K562 (cell line): ENCODE measurements around the gene HYPK. TPM values are rescaled to one million over a fixed set of nuclear protein-coding genes. Genes with fewer than 3 reads are reported as not detected.

Experiments used
- ASH1L ChIP-seq: fragments of 450-650 bp; IDR thresholded peaks from 2 replicates; pipeline ENCODE4 v1.6.1; 2018; ENCODE audit warnings: borderline replicate concordance, mild to moderate bottlenecking, low read depth; ENCODE audit not compliant: partially characterized antibody
- CBFA2T2 ChIP-seq: fragments of 450-650 bp; conservative IDR thresholded peaks from 2 replicates; pipeline ENCODE4 v1.6.1; 2017; ENCODE audit warnings: mild to moderate bottlenecking
- HDAC1 ChIP-seq, 2 experiments: fragments of 450-650 bp; IDR thresholded peaks; 2 replicates each; pipeline ENCODE4 v1.6.1; 2016 to 2017; ENCODE audit warnings: inconsistent platforms in 1 of 2, mild to moderate bottlenecking in 1 of 2, moderate library complexity in 1 of 2
- HMG20A ChIP-seq: fragments of 450-650 bp; formaldehyde crosslinking; conservative IDR thresholded peaks from 2 replicates; pipeline ENCODE4 v1.4.0; 2020; ENCODE audit warnings: mild to moderate bottlenecking, mixed read lengths
- L3MBTL2 ChIP-seq: fragments of 450-650 bp; IDR thresholded peaks from 2 replicates; pipeline ENCODE4 v1.6.1; 2016; ENCODE audit warnings: mild to moderate bottlenecking, moderate library complexity
- MGA ChIP-seq: fragments of 450-650 bp; IDR thresholded peaks from 2 replicates; pipeline ENCODE4 v1.6.1; 2016; ENCODE audit warnings: mild to moderate bottlenecking, moderate library complexity
- MIER1 ChIP-seq: fragments of 450-650 bp; IDR thresholded peaks from 2 replicates; pipeline ENCODE4 v1.6.1; 2016; ENCODE audit warnings: antibody characterized with exemption, mild to moderate bottlenecking, low read depth
- NONO ChIP-seq, 2 experiments: fragments of 200-400 bp in 1 of 2; fragments of 450-650 bp in 1 of 2; formaldehyde crosslinking in 1 of 2; IDR thresholded peaks; 2 replicates each; pipeline ENCODE4 v1.6.1; 2017; ENCODE audit warnings: low read depth in 2 of 2, mild to moderate bottlenecking in 2 of 2, moderate library complexity in 2 of 2, low read length in 1 of 2
- SMAD3 ChIP-seq: fragments of 450-650 bp; formaldehyde crosslinking; conservative IDR thresholded peaks from 2 replicates; pipeline ENCODE4 v1.4.0; 2020; ENCODE audit warnings: mild to moderate bottlenecking
- SUPT5H ChIP-seq: fragments of 450-650 bp; IDR thresholded peaks from 2 replicates; pipeline ENCODE4 v1.6.1; 2016
- U2AF2 ChIP-seq: fragments of 200-400 bp; formaldehyde crosslinking; optimal IDR thresholded peaks from 2 replicates; pipeline ENCODE3; 2017; ENCODE audit warnings: low read depth, mild to moderate bottlenecking, low read length
- ZBTB5 ChIP-seq: fragments of 450-650 bp; IDR thresholded peaks from 2 replicates; pipeline ENCODE4 v1.6.1; 2017; ENCODE audit warnings: antibody characterized with exemption
- ZNF197 ChIP-seq: fragments of 200-800 bp; sonication (Bioruptor generic); IDR thresholded peaks from 2 replicates; pipeline ENCODE4 v1.6.1; 2016; ENCODE audit warnings: low read depth, missing genetic modification characterization, missing compliant biosample characterization
- ZSCAN32 ChIP-seq: fragments of 450-650 bp; formaldehyde crosslinking; IDR thresholded peaks from 2 replicates; pipeline ENCODE4 v1.4.0; 2020; ENCODE audit warnings: mild to moderate bottlenecking, moderate library complexity
- polyA plus RNA-seq, 8 experiments: library from polyadenylated mRNA; depleted of rRNA in 4 of 8; stranded (reverse) in 5 of 8; unstranded in 3 of 8; fragments of >200 nt; fragmentation: Nextera tagmentation in 2 of 8; fragmentation: Illumina TruSeq in 1 of 8; extraction: Ambion mirVana in 2 of 8; extraction: Trizol in 1 of 8; gene quantifications; 2 replicates each; pipeline versions ENCODE4 v1.2.1 to v1.2.3, GENCODE V29; 2011 to 2014; ENCODE audit warnings: inconsistent platforms in 1 of 8, missing spikeins in 1 of 8
- total RNA-seq, 7 experiments: library from RNA; depleted of rRNA in 6 of 7; stranded (reverse); fragments of >200 nt in 6 of 7; fragmentation: Illumina TruSeq in 2 of 7; extraction: Trizol in 2 of 7; gene quantifications; 2 replicates each; pipeline versions ENCODE4 v1.2.1 to v1.2.3, GENCODE V29; 2011 to 2021; ENCODE audit warnings: low replicate concordance in 1 of 7

Gene HYPK
- total and polyA plus RNA-seq, 9 of the 15 experiments (the other 6 are each of a cell fraction or from before 2014, with no cell fraction given): 7.2 to 28.0 (median 21.1) TPM

DNA sequence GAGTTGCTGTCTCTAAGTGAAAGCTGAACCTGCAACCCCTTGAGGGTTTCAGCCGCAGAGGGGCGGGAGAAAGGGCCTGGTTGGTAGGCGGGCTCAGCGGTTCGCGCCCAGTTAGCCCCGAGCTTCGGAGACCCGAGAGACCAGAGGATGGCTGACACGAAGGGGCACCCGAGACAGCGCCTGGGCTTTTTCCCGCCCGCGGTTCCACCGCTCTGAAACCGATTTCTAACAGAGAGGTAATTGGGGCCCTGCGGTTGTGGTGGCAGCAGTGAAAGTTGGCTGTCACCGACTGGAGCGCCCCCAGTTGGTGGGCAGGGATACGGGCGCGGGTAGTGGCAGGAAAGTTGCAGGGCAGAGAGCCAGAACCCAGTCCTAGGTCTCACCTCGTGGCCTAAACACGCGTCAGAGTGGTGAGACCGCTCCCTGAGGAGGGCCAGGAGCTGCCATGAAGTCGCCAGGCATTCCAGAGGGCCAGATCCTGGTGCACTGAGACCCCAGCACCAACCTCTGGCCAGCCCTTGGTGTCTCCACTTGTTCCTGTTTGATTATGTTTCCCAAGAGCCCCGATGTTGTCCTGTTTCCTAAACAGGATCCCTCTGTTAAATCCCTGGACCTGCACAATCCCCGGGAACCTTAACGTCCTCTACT lies 23.0 kb upstream of the HYPK start (continued):
- TF ChIP-seq HDAC1 (IDR thresholded peaks at IDR 0.05): no peak
- TF ChIP-seq MIER1: no peak
- TF ChIP-seq ZNF197 (CRISPR knock-in tag): no peak
- no peak for TF ChIP-seq CBFA2T2
- no peak for TF ChIP-seq NONO (IDR thresholded peaks at IDR 0.05; ENCODE audit: low read depth in 2 of 2, low read length in 1 of 2)
- no peak for TF ChIP-seq ASH1L
- no peak for TF ChIP-seq U2AF2
- peak; percentile 75 for TF ChIP-seq MGA
- no peak for TF ChIP-seq HMG20A (CRISPR knock-in tag)
- no peak for TF ChIP-seq ZBTB5
- TF ChIP-seq ZSCAN32: no peak
- no peak for TF ChIP-seq SMAD3 (CRISPR knock-in tag)
- peak; percentile 75 for TF ChIP-seq L3MBTL2
- no peak for TF ChIP-seq SUPT5H
